PC-9 (cell line): Measurements from ENCODE around the gene OR4X1. TPM values are rescaled to one million over a fixed set of nuclear protein-coding genes. Genes with fewer than 3 reads are reported as not detected.

ENCODE experiments used
- BruUV-seq: library from RNA; stranded (reverse); fragments of 400-500 nt; replicated peaks from 2 replicates; lab custom pipeline; 2021; lab: Mats Ljungman, UMichigan
- CTCF ChIA-PET: fragments of 300-600 bp; sonication (Branson Sonifier 250); formaldehyde crosslinking; loops from one replicate; lab custom pipeline; 2022; ENCODE audit warnings: antibody characterized with exemption; lab: Charles Lee
- POLR2A ChIA-PET: fragments of 300-600 bp; sonication (Branson Sonifier 250); formaldehyde crosslinking; loops from one replicate; lab custom pipeline; 2022; ENCODE audit warnings: antibody characterized with exemption; ENCODE audit not compliant: unreplicated experiment; lab: Charles Lee
- DNase-seq, 2 experiments: peaks; one replicate each; pipeline versions ENCODE4 v3.0.0 to v3.0.0-alpha.2; 2015 to 2022; ENCODE audit warnings: mixed read lengths in 1 of 2
- H2AFZ ChIP-seq: fragments of 200-600 bp; sonication (generic); 2 replicates; pipeline ENCODE4 v1.8.1; 2017; ENCODE audit warnings: antibody characterized with exemption
- H3F3A ChIP-seq: fragments of 200-600 bp; sonication (generic); 2 replicates; pipeline ENCODE4 v1.8.1; 2017; ENCODE audit warnings: antibody characterized with exemption, mild to moderate bottlenecking, low read depth; ENCODE audit not compliant: insufficient read depth
- H3K27ac ChIP-seq: fragments of 200-600 bp; sonication (generic); 2 replicates; pipeline ENCODE4 v1.6.1; 2016; ENCODE audit warnings: mixed run types
- H3K27me3 ChIP-seq: fragments of 200-600 bp; sonication (generic); 2 replicates; pipeline ENCODE4 v1.6.1; 2016; ENCODE audit warnings: low read depth, mixed run types; ENCODE audit not compliant: insufficient read depth
- H3K36me3 ChIP-seq: fragments of 200-600 bp; sonication (generic); 2 replicates; pipeline ENCODE4 v1.6.1; 2016; ENCODE audit warnings: low read depth, mixed run types
- H3K4me1 ChIP-seq: fragments of 200-600 bp; sonication (generic); replicated peaks from 2 replicates; pipeline ENCODE4 v1.6.1; 2016; ENCODE audit warnings: mixed run types; ENCODE audit not compliant: insufficient read depth
- H3K4me2 ChIP-seq: fragments of 200-600 bp; sonication (generic); 2 replicates; pipeline ENCODE4 v1.6.1; 2017; ENCODE audit warnings: mixed run types
- H3K4me3 ChIP-seq: fragments of 200-600 bp; sonication (generic); 2 replicates; pipeline ENCODE4 v1.6.1; 2016; ENCODE audit warnings: mixed run types
- H3K79me2 ChIP-seq: fragments of 200-600 bp; sonication (generic); 2 replicates; pipeline ENCODE4 v1.6.1; 2017; ENCODE audit warnings: low read depth, mixed run types
- H3K9me2 ChIP-seq: fragments of 200-600 bp; sonication (generic); 2 replicates; pipeline ENCODE4 v1.8.1; 2017; ENCODE audit warnings: mild to moderate bottlenecking; ENCODE audit not compliant: insufficient read depth
- H3K9me3 ChIP-seq: fragments of 200-600 bp; sonication (generic); 2 replicates; pipeline ENCODE4 v1.8.1; 2016; ENCODE audit warnings: low read depth; ENCODE audit not compliant: insufficient read depth
- H4K20me1 ChIP-seq: fragments of 200-600 bp; sonication (generic); 2 replicates; pipeline ENCODE4 v1.8.1; 2017; ENCODE audit not compliant: insufficient read depth
- CTCF ChIP-seq: fragments of 200-600 bp; sonication (generic); conservative IDR thresholded peaks from 2 replicates; pipeline ENCODE4 v1.6.1; 2017; ENCODE audit warnings: mixed run types, antibody characterized with exemption, mild to moderate bottlenecking, moderate library complexity
- EZH2 ChIP-seq: fragments of 200-600 bp; sonication (generic); IDR thresholded peaks from 2 replicates; pipeline ENCODE4 v1.8.0; 2017; ENCODE audit warnings: antibody characterized with exemption, low read depth
- intact Hi-C: fragments of 100-400 bp; cut with micrococcal nuclease; formaldehyde crosslinking; loops from one replicate; pipeline ENCODE4 v1.10.0; 2022; ENCODE audit not compliant: unreplicated experiment
- total RNA-seq: library from RNA; stranded (reverse); gene quantifications from 2 replicates; pipeline ENCODE4 v1.2.3, GENCODE V29; 2021

The OR4X1 gene
- total RNA-seq, 1 experiment from 2014 or later = not detected

- Histone ChIP-seq H3K4me1 (no peaks in the 10 kb centered on the region), H3K4me3 (no peak overlapping the region), H3K9me2 (no peaks in the 10 kb centered on the region), H3K4me2 (no peak overlapping the region), H3K27ac (no peak overlapping the region), H4K20me1 (no peaks in the 10 kb centered on the region), H3K9me3 (no peaks in the 10 kb centered on the region), H3K79me2 (no peaks in the 10 kb centered on the region), H2AFZ (no peak overlapping the region), H3K27me3 (no peaks in the 10 kb centered on the region), H3K36me3 (no peaks in the 10 kb centered on the region), H3F3A (no peaks in the 10 kb centered on the region)
- intact Hi-C loops = no loop called here
- POLR2A ChIA-PET = interaction anchor here (0.7 kb wide), 1 partner anchor 255 kb away, joined by 5 read pairs; no protein-coding TSS in a partner anchor
- CTCF ChIA-PET = no interaction called here
- no peak for DNase-seq
- TF ChIP-seq CTCF = no peak
- no peak for TF ChIP-seq EZH2
- BruUV-seq = no TSS peak
Observed at GRCh38 chr11:48248902-48249301, 14.8 kb upstream of the OR4X1 start.

GRCh38 chr11:48261600-48261999, 2.1 kb upstream of the OR4X1 start:
- Histone ChIP-seq H3K9me3 (0 out of 2 replicates have a peak, but pooled peaks cover 3% of the 10 kb centered on the region), H3F3A (no peaks in the 10 kb centered on the region), H4K20me1 (no peaks in the 10 kb centered on the region), H3K4me1 (no peaks in the 10 kb centered on the region), H3K27me3 (peaks cover 6% of the 10 kb centered on the region; the same call in 1 of the 2 replicates), H3K27ac (no peak overlapping the region), H3K79me2 (no peaks in the 10 kb centered on the region), H2AFZ (no peak overlapping the region), H3K9me2 (no peaks in the 10 kb centered on the region), H3K36me3 (no peaks in the 10 kb centered on the region), H3K4me3 (no peak overlapping the region), H3K4me2 (no peak overlapping the region)
- ChIA-PET CTCF (no interaction called here), POLR2A (no interaction called here)
- no TSS peak for BruUV-seq
- intact Hi-C loops = no loop called here
- no peak for DNase-seq
- TF ChIP-seq EZH2 (no peak), CTCF (no peak)

GRCh38 chr11:48270621-48271020, 7.0 kb downstream of the OR4X1 start:
- Histone ChIP-seq H4K20me1 (no peaks in the 10 kb centered on the region), H3K4me1 (no peaks in the 10 kb centered on the region), H3K27me3 (no peaks in the 10 kb centered on the region), H3K4me3 (no peak overlapping the region), H3K79me2 (no peaks in the 10 kb centered on the region), H3F3A (no peaks in the 10 kb centered on the region), H2AFZ (no peak overlapping the region), H3K36me3 (no peaks in the 10 kb centered on the region), H3K27ac (no peak overlapping the region), H3K9me3 (no peaks in the 10 kb centered on the region), H3K9me2 (no peaks in the 10 kb centered on the region), H3K4me2 (no peak overlapping the region)
- POLR2A ChIA-PET = no interaction called here
- intact Hi-C loops = no loop called here
- no peak for TF ChIP-seq CTCF
- no peak for TF ChIP-seq EZH2
- no TSS peak for BruUV-seq
- CTCF ChIA-PET = no interaction called here
- no peak for DNase-seq
